KMS-11 (cell line): ENCODE results near the gene GASK1A.

ENCODE experiments used
- H2AFZ ChIP-seq: fragments of 200-600 bp; sonication (generic); 2 replicates; pipeline ENCODE4 v1.6.1; 2016; ENCODE audit warnings: antibody characterized with exemption, mixed run types, low read depth
- H3K27ac ChIP-seq: fragments of 200-600 bp; sonication (generic); 2 replicates; pipeline ENCODE4 v1.6.1; 2016; ENCODE audit warnings: mild to moderate bottlenecking, mixed run types
- H3K27me3 ChIP-seq: fragments of 200-600 bp; sonication (generic); 2 replicates; pipeline ENCODE4 v1.6.1; 2017; ENCODE audit warnings: mild to moderate bottlenecking, low read depth, mixed run types, moderate library complexity; ENCODE audit not compliant: insufficient read depth
- H3K36me3 ChIP-seq: fragments of 200-600 bp; sonication (generic); 2 replicates; pipeline ENCODE4 v1.6.1; 2017; ENCODE audit warnings: mild to moderate bottlenecking, mixed run types; ENCODE audit not compliant: insufficient read depth
- H3K4me1 ChIP-seq: fragments of 200-600 bp; sonication (generic); 2 replicates; pipeline ENCODE4 v1.6.1; 2016; ENCODE audit warnings: mild to moderate bottlenecking, low read depth, mixed run types; ENCODE audit not compliant: poor library complexity, severe bottlenecking
- H3K4me2 ChIP-seq: fragments of 200-600 bp; sonication (generic); 2 replicates; pipeline ENCODE4 v1.7.0; 2016; ENCODE audit warnings: mild to moderate bottlenecking, mixed run types
- H3K4me3 ChIP-seq: fragments of 200-600 bp; sonication (generic); IDR thresholded peaks from 2 replicates; pipeline ENCODE4 v1.6.1; 2017; ENCODE audit warnings: low read depth, low read length, mixed read lengths; ENCODE audit not compliant: insufficient read depth
- H3K79me2 ChIP-seq: fragments of 200-600 bp; sonication (generic); 2 replicates; pipeline ENCODE4 v1.6.1; 2016; ENCODE audit warnings: low read depth, mixed run types; ENCODE audit not compliant: insufficient read depth
- H3K9ac ChIP-seq: fragments of 200-600 bp; sonication (generic); 2 replicates; pipeline ENCODE4 v1.6.1; 2016; ENCODE audit warnings: mild to moderate bottlenecking, mixed run types
- H4K20me1 ChIP-seq: fragments of 200-600 bp; sonication (generic); 2 replicates; pipeline ENCODE4 v1.6.1; 2016; ENCODE audit warnings: mild to moderate bottlenecking, mixed run types; ENCODE audit not compliant: insufficient read depth
- CTCF ChIP-seq: fragments of 200-600 bp; sonication (generic); conservative IDR thresholded peaks from 2 replicates; pipeline ENCODE4 v1.6.1; 2017; ENCODE audit warnings: low read depth, mild to moderate bottlenecking, antibody characterized with exemption, low read length, moderate library complexity, mixed read lengths

GASK1A gene

GRCh38 chr3:43017593-43018195 is 38.6 kb downstream of the GASK1A start:
- Histone ChIP-seq H3K4me3 (no peak overlapping the region), H3K4me2 (no peak overlapping the region), H3K27ac (no peak overlapping the region), H3K36me3 (no peaks in the 10 kb centered on the region), H3K4me1 (no peaks in the 10 kb centered on the region), H3K79me2 (no peaks in the 10 kb centered on the region), H4K20me1 (no peaks in the 10 kb centered on the region), H2AFZ (no peak overlapping the region), H3K27me3 (no peaks in the 10 kb centered on the region), H3K9ac (no peak overlapping the region)
- TF ChIP-seq CTCF = no peak

- Histone ChIP-seq H3K9ac (no peak overlapping the region), H2AFZ (no peak overlapping the region), H3K4me1 (no peaks in the 10 kb centered on the region), H3K27me3 (no peaks in the 10 kb centered on the region), H3K4me2 (no peak overlapping the region), H3K27ac (no peak overlapping the region), H3K36me3 (no peaks in the 10 kb centered on the region), H3K4me3 (no peak overlapping the region), H4K20me1 (no peaks in the 10 kb centered on the region), H3K79me2 (no peaks in the 10 kb centered on the region)
- no peak for TF ChIP-seq CTCF
Measured at GRCh38 chr3:43018246-43018645, 39.1 kb downstream of the GASK1A start.

- Histone ChIP-seq H3K4me1 (no peaks in the 10 kb centered on the region), H3K4me3 (no peak overlapping the region), H3K27me3 (no peaks in the 10 kb centered on the region), H3K36me3 (no peaks in the 10 kb centered on the region), H3K79me2 (no peaks in the 10 kb centered on the region), H3K9ac (no peak overlapping the region), H2AFZ (no peak overlapping the region), H3K4me2 (no peak overlapping the region), H4K20me1 (no peaks in the 10 kb centered on the region), H3K27ac (no peak overlapping the region)
- TF ChIP-seq CTCF = no peak
Measured at GRCh38 chr3:43019006-43019809, 40.1 kb downstream of the GASK1A start.

- Histone ChIP-seq H3K4me3 (no peak overlapping the region), H2AFZ (no peak overlapping the region), H3K4me1 (no peaks in the 10 kb centered on the region), H3K79me2 (no peaks in the 10 kb centered on the region), H3K9ac (no peak overlapping the region), H3K27ac (no peak overlapping the region), H3K27me3 (no peaks in the 10 kb centered on the region), H4K20me1 (no peaks in the 10 kb centered on the region), H3K36me3 (no peaks in the 10 kb centered on the region), H3K4me2 (no peak overlapping the region)
- TF ChIP-seq CTCF = no peak
Measured at GRCh38 chr3:43019826-43020225, 40.7 kb downstream of the GASK1A start.
